ENCODE data around the gene CLTC.

DNA sequence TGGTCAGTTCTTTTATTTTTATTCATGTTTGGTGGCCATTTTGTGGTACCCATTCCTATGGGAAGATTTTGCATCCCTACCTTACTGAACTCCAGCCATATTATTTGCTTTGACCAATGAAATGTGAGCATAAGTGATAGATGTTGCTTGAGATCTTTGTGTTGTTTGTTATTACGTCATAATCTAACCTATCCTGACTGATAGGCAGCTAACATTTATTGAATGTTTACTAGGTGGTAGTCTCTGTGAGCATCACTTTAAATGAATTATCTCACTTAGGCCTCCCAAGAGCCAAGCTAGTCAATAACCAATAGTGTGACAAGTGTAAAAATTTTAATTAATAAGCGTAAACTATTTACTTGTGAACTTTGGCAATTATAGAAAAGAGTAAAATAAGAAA is 125.3 kb downstream of the CLTC start:
- TF ChIP-seq, protein P1, sequence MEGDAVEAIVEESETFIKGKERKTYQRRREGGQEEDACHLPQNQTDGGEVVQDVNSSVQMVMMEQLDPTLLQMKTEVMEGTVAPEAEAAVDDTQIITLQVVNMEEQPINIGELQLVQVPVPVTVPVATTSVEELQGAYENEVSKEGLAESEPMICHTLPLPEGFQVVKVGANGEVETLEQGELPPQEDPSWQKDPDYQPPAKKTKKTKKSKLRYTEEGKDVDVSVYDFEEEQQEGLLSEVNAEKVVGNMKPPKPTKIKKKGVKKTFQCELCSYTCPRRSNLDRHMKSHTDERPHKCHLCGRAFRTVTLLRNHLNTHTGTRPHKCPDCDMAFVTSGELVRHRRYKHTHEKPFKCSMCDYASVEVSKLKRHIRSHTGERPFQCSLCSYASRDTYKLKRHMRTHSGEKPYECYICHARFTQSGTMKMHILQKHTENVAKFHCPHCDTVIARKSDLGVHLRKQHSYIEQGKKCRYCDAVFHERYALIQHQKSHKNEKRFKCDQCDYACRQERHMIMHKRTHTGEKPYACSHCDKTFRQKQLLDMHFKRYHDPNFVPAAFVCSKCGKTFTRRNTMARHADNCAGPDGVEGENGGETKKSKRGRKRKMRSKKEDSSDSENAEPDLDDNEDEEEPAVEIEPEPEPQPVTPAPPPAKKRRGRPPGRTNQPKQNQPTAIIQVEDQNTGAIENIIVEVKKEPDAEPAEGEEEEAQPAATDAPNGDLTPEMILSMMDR (IDR thresholded peaks at IDR 0.05) = no peak
- TF ChIP-seq ZFX (IDR thresholded peaks at IDR 0.05; ENCODE audit: borderline replicate concordance) = no peak

All from 22Rv1 (cell line).